Measurements from ENCODE around the gene MBD5.

Gene MBD5

GRCh38 chr2:148554459-148555247, 533.8 kb downstream of the MBD5 start:
- no peak for DNase-seq

GRCh38 chr2:148555622-148556294, 534.9 kb downstream of the MBD5 start:
- DNase-seq, result no peak

DNA sequence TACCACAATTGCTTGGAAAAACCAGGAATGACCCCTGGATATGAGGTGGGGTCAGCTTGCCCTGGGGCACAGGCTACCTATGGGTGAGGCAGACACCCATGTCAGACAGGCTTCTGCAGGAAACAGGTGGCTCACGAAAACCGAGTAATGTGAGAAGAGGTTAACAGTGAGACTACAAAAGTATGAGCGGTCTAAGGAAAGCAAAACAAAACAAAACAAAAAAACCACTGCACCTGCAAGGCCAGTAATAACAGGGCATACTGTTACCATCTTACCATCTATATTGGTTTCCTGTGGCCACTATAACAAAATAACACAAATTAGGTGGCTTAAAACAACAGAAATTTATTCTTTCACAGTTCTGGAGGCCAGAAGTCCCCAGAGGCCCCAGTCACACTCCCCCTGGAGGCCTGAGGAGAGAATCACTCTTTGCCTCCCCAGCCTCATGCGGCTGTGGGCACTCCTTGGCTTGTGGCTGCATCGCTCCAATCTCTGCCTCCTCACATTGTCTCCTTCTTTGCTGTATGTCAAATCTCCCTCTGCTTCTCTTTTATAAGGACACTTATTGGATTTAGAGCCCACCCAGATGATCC, 537.0 kb downstream of the MBD5 start:
- DNase-seq, result no peak

GRCh38 chr2:148560496-148560895, 539.6 kb downstream of the MBD5 start:
- no peak for DNase-seq

DNA sequence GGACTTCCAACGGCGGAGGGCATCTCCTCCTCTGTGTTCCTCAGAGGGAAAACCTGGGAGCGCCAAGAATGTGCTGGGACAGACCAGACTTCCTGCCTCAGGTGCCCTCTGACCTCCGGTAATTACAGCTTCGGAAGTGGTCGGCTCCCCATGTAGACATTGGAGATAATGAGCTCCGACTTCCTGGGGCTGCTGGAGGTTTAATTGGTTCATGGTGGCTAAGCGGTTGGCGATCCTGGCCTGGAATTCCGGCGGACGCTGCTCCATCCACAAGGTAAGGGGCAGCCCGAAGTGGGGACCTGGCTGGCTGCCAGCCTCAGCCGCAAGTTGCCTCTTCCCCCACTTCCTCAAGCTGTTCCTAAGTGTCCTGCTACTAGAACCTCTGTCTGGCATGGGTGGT, 540.5 kb downstream of the MBD5 start:
- no peak for DNase-seq

DNA sequence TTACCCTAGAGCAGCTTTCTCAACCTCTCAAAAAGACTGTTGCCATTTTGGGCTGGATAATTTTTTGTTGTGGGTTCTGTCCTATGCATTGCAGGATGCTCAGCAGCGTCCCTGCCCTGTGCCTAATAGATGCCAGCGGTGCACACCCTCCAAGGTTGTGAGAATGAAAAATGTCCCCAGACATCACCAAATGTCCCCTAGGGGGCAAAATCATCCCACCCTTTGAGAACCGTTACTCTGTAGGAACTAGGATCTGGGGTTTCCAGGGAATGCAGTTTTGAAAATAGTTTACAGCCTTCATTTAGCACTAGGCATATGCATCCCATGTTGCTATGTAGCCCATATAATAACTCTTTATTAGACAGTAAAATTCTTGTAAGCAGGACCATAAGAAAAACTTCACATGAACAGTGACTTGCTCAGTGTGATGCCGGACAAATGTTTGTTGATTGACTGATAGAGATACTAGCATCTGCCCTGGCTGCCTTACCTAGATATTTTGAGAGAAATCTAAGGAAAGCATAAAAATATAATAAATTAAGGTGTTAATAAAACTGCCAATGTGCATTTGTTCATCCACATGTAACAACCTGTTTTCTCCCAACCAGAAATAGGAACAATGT, 544.5 kb downstream of the MBD5 start:
- DNase-seq, result no peak
